ENCODE measurements around the gene DAPK3. TPM values are rescaled to one million over a fixed set of nuclear protein-coding genes. Genes with fewer than 3 reads are reported as not detected.
A peak's percentile ranks its signal among the peaks of the same experiment; 100 is the strongest.
"Not testable (repeated sequence)": the region's sequence is repeated elsewhere in the genome, so short reads cannot be mapped to it uniquely, and the experiment has no call there.

DAPK3 gene
- total RNA-seq, 4 donors from 2014 or later, result 192 to 257 (median 235) TPM

DNA sequence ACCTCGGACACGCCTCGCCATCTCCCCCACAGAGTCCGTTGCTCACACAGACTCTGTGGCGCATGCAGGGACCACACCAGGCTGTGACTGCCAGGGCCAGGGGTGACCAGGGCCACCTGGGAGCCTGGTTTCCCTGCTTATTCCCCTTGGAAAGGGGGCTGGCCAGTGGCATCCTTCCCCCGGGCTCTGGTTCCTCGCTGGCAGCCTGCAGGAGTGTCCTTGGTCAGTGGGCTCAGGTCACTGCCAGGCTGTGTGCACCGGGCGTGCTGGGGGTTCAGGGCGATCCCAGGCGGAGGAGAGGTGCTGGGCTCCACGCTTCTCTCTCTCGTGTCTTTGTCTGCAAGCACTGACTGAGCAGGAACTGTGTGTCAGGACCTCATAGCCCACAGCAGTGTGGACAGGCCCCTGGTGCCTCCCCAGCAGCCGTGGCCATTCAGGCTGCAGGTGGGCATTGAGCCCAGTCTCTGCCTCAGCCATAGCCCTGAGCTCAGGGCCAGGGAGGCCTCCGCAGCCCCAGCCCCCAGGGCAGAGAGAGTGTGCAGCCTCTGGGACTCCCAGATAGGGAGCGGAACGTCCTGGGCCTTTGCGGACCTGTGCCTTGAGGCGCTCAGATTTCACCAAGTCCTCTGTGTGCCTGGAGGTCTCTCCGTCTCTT, 43.1 kb upstream of the DAPK3 start:
- peaks cover 0 to 39% of the 10 kb centered on the region in 2 donors for H3K36me3 ChIP-seq
- no peaks in the 10 kb centered on the region for H3K9me3 ChIP-seq
- peaks cover 0 to 94% (median 51%) of the 10 kb centered on the region in 3 donors for H3K4me1 ChIP-seq
- no peaks in the 10 kb centered on the region for H3K27me3 ChIP-seq
- no peak for ATAC-seq
- peak overlapping the region in 3 of 4 donors; percentile 78 to 87 (median 83) for H3K27ac ChIP-seq
- H3K4me3 ChIP-seq, result no peak overlapping the region
- no peak for TF ChIP-seq EP300 (IDR thresholded peaks at IDR 0.05)
- TF ChIP-seq POLR2A (IDR thresholded peaks at IDR 0.05), result no peak
- TF ChIP-seq, protein P1, sequence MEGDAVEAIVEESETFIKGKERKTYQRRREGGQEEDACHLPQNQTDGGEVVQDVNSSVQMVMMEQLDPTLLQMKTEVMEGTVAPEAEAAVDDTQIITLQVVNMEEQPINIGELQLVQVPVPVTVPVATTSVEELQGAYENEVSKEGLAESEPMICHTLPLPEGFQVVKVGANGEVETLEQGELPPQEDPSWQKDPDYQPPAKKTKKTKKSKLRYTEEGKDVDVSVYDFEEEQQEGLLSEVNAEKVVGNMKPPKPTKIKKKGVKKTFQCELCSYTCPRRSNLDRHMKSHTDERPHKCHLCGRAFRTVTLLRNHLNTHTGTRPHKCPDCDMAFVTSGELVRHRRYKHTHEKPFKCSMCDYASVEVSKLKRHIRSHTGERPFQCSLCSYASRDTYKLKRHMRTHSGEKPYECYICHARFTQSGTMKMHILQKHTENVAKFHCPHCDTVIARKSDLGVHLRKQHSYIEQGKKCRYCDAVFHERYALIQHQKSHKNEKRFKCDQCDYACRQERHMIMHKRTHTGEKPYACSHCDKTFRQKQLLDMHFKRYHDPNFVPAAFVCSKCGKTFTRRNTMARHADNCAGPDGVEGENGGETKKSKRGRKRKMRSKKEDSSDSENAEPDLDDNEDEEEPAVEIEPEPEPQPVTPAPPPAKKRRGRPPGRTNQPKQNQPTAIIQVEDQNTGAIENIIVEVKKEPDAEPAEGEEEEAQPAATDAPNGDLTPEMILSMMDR (IDR thresholded peaks at IDR 0.05), result no peak
- TF ChIP-seq POLR2AphosphoS5 (IDR thresholded peaks at IDR 0.05), result no peak
- WGBS, 2 donors (ENCODE audit: low coverage in 1 of 2), result 80% methylated on average over 1 of the region's 20 CpGs; no CpG with 5 or more reads in 1 of the 2 donors

DNA sequence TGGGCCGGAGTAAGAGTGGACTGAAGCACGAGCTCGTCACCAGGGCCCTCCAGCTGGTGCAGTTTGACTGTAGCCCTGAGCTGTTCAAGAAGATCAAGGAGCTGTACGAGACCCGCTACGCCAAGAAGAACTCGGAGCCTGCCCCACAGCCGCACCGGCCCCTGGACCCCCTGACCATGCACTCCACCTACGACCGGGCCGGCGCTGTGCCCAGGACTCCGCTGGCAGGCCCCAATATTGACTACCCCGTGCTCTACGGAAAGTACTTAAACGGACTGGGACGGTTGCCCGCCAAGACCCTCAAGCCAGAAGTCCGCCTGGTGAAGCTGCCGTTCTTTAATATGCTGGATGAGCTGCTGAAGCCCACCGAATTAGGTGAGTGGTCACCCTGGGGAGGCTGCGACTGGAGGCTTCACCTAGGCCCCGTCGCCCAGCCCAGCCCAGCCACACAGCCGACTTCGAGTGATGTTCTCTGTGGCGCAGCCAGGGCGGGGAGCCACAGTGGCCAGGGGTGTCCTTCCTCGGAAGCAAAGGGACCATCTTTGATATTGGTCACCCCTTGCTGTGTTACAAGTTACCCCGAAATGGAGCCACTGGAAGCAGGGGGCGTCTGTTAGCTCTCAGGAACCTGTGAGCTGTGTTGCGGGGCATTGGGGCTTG, 42.2 kb upstream of the DAPK3 start:
- Histone ChIP-seq H3K27me3 (no peaks in the 10 kb centered on the region), H3K27ac (peak overlapping the region in 2 of 4 donors; percentile 78 to 83), H3K4me3 (no peak overlapping the region), H3K9me3 (no peaks in the 10 kb centered on the region), H3K36me3 (peaks cover 0 to 33% of the 10 kb centered on the region in 2 donors), H3K4me1 (peaks cover 0 to 94% (median 59%) of the 10 kb centered on the region in 3 donors)
- 76% methylated on average over 11 of the region's 33 CpGs; no CpG with 5 or more reads in 1 of the 2 donors for whole genome bisulfite sequencing, 2 donors (ENCODE audit: low coverage in 1 of 2)
- TF ChIP-seq EP300 (IDR thresholded peaks at IDR 0.05), result no peak
- TF ChIP-seq POLR2AphosphoS5 (IDR thresholded peaks at IDR 0.05), result no peak
- TF ChIP-seq, protein P1 (IDR thresholded peaks at IDR 0.05), result no peak
- TF ChIP-seq POLR2A (IDR thresholded peaks at IDR 0.05), result no peak
- ATAC-seq, result no peak

DNA sequence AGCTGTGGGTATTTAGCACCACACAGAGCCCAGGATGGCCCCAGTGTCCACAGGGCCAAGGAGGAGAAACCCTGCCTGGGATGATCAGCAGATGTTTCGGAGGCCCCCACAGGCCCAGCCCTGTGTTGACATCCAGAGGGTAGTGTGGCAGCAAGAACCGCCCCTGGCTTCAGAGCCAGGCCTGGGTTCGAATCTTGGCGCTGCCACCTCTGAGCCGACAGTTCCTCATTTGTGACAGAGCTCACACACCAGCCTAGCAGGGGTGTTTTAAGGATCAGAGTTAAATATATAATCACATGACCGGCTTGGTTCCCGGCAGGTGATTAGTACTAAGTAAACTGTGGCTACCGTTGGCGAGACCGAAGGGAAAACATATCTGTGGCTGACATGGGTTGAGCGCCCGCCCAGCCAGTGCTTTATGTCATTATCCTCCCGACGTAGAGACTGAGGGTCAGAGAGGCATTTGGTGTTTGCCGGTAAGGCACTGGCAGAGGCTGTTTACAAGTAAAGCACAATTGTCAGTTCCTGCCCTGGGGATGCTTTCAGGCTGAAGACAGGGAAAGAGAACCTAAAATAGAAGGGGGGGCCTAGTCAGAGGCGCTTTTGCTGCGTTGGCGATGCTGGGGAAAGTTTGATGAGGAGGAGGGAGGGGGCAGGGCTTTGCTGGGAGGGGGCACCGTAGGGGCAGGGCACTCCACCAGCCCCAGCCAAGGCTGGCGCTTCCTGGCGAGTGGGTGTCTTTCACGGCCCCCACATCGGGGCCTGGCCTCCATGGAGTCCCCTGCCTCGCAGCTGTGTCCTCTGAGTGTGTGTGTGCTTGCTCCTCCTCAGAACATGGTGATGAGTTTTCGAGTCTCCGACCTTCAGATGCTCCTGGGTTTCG, 41.4 kb upstream of the DAPK3 start:
- TF ChIP-seq POLR2AphosphoS5 (IDR thresholded peaks at IDR 0.05) (peak; percentile 81), EP300 (IDR thresholded peaks at IDR 0.05) (no peak), POLR2A (IDR thresholded peaks at IDR 0.05) (no peak)
- TF ChIP-seq, protein P1 (IDR thresholded peaks at IDR 0.05), result no peak
- Histone ChIP-seq H3K27ac (peak overlapping the region in 3 of 4 donors; percentile 58 to 83 (median 78)), H3K4me1 (peaks cover 0 to 92% (median 59%) of the 10 kb centered on the region in 3 donors), H3K36me3 (peaks cover 0 to 31% of the 10 kb centered on the region in 2 donors), H3K4me3 (no peak overlapping the region), H3K9me3 (no peaks in the 10 kb centered on the region), H3K27me3 (no peaks in the 10 kb centered on the region)
- ATAC-seq, result no peak
- 45 to 85% methylated on average over 4 to 15 of the region's 27 CpGs for WGBS, 2 donors (ENCODE audit: low coverage in 1 of 2)

DNA sequence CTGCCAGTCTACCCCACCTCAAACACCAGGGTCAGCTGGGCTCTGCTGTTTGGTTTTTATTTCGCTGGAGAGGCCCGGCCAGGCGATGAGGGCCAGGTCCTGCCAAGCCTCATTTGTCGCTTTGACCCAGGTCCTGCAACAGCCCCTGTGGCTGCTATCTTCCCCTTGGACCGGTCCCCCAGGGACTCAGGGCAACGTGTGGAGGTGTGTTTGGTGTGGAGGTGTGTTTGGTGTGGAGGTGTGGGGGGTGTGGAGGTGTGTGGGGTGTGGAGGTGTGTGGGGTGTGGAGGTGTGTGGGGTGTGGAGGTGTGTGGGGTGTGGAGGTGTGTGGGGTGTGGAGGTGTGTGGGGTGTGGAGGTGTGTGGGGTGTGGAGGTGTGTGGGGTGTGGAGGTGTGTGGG, 40.5 kb upstream of the DAPK3 start:
- Histone ChIP-seq H3K36me3 (peaks cover 0 to 24% of the 10 kb centered on the region in 2 donors), H3K4me3 (peak overlapping the region in 1 of 2 donors; percentile 27)

DNA sequence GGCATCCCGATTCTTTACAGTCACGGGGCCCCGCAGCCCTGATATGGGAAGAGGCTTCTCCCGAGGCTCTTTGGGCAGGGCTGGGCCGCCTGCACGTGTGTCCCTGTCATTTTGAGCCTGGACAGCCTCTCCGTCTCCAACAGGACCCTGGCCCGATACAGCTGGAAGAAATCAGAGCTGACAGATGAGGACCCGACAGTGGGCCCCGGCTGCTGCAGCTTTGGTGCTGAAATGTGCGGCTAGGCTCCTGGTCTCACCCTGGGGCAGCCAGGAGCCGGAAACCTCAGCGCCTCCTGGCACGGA, 39.9 kb upstream of the DAPK3 start:
- peak overlapping the region in 1 of 2 donors; percentile 27 for H3K4me3 ChIP-seq

More for the DNA sequence above, 40.5 kb upstream of the DAPK3 start:
- H3K27me3 ChIP-seq, ATAC-seq, H3K9me3 ChIP-seq: not testable (repeated sequence)
- peak overlapping the region in 3 of 4 donors; percentile 69 to 97 (median 95) for H3K27ac ChIP-seq
- WGBS, 2 donors (ENCODE audit: low coverage in 1 of 2), result no CpG with 5 or more reads among the region's 6 CpGs
- H3K4me1 ChIP-seq, result peaks cover 0 to 91% (median 59%) of the 10 kb centered on the region in 3 donors

More for the DNA sequence above, 39.9 kb upstream of the DAPK3 start:
- no peak for TF ChIP-seq POLR2A (IDR thresholded peaks at IDR 0.05)
- TF ChIP-seq, protein P1 (IDR thresholded peaks at IDR 0.05), result no peak
- TF ChIP-seq POLR2AphosphoS5 (IDR thresholded peaks at IDR 0.05), result no peak
- no peak for TF ChIP-seq EP300 (IDR thresholded peaks at IDR 0.05)
- peaks cover 0 to 89% (median 53%) of the 10 kb centered on the region in 3 donors for H3K4me1 ChIP-seq
- H3K9me3 ChIP-seq, result no peaks in the 10 kb centered on the region
- no peak for ATAC-seq
- H3K27ac ChIP-seq, result peak overlapping the region in 3 of 4 donors; percentile 69 to 97 (median 95)
- no peaks in the 10 kb centered on the region for H3K27me3 ChIP-seq
- peaks cover 0 to 24% of the 10 kb centered on the region in 2 donors for H3K36me3 ChIP-seq
- WGBS, 2 donors (ENCODE audit: low coverage in 1 of 2), result 20% methylated on average over 1 of the region's 14 CpGs; no CpG with 5 or more reads in 1 of the 2 donors

Data from gastroesophageal sphincter (tissue), 4 donors.